Measurements from ENCODE around the gene TC2N.

TC2N gene

GRCh38 chr14:91885839-91886238, 18.5 kb upstream of the TC2N start:
- ChIA-PET CTCF (no interaction called here), POLR2A (no interaction called here)
- no peak for TF ChIP-seq FOXK2 (IDR thresholded peaks at IDR 0.05)
- no peak for TF ChIP-seq BHLHE40 (IDR thresholded peaks at IDR 0.05; ENCODE audit: borderline replicate concordance)
- no peak for TF ChIP-seq LEF1 (IDR thresholded peaks at IDR 0.05; ENCODE audit: borderline replicate concordance)
- TF ChIP-seq TARDBP (IDR thresholded peaks at IDR 0.05) = no peak
- no peak for TF ChIP-seq ARNT (IDR thresholded peaks at IDR 0.05)
- no peak for TF ChIP-seq L3MBTL2 (conservative IDR thresholded peaks at IDR 0.05)
- TF ChIP-seq FOXM1 (IDR thresholded peaks at IDR 0.05; ENCODE audit: borderline replicate concordance) = no peak
- TF ChIP-seq SP1 (IDR thresholded peaks at IDR 0.05) = no peak
- no peak for DNase-seq (ENCODE audit: extremely low spot score)

GRCh38 chr14:91885113-91885712, 17.9 kb upstream of the TC2N start:
- POLR2A ChIA-PET = no interaction called here
- CTCF ChIA-PET = no interaction called here
- TF ChIP-seq TARDBP (IDR thresholded peaks at IDR 0.05) (no peak), L3MBTL2 (conservative IDR thresholded peaks at IDR 0.05) (no peak), FOXK2 (IDR thresholded peaks at IDR 0.05) (no peak), CTBP1 (IDR thresholded peaks at IDR 0.05; ENCODE audit: borderline replicate concordance) (no peak), SUZ12 (IDR thresholded peaks at IDR 0.05) (no peak), ZNF384 (IDR thresholded peaks at IDR 0.05) (no peak), SP1 (IDR thresholded peaks at IDR 0.05) (no peak), FOXM1 (IDR thresholded peaks at IDR 0.05; ENCODE audit: borderline replicate concordance) (no peak), FOXA1 (IDR thresholded peaks at IDR 0.05) (no peak), ELF4 (IDR thresholded peaks at IDR 0.05) (no peak)
- no peak for DNase-seq (ENCODE audit: extremely low spot score)

- no peak for DNase-seq (ENCODE audit: extremely low spot score)
- ChIA-PET POLR2A (no interaction called here), CTCF (no interaction called here)
- TF ChIP-seq L3MBTL2 (conservative IDR thresholded peaks at IDR 0.05) (no peak), FOXK2 (IDR thresholded peaks at IDR 0.05) (no peak)
Measured at GRCh38 chr14:91884664-91885063, 17.3 kb upstream of the TC2N start.

GRCh38 chr14:91883753-91884152, 16.4 kb upstream of the TC2N start:
- no peak for TF ChIP-seq L3MBTL2 (conservative IDR thresholded peaks at IDR 0.05)
- TF ChIP-seq CTBP1 (IDR thresholded peaks at IDR 0.05; ENCODE audit: borderline replicate concordance) = no peak
- CTCF ChIA-PET = interaction anchor here (1.4 kb wide), 1 partner anchor 10 kb away, joined by 3 read pairs; no protein-coding TSS in a partner anchor
- POLR2A ChIA-PET = no interaction called here
- DNase-seq (ENCODE audit: extremely low spot score) = no peak

- TF ChIP-seq FOXA1 (IDR thresholded peaks at IDR 0.05) = no peak
- ChIA-PET POLR2A (no interaction called here), CTCF (interaction anchor here (0.6 to 1.4 kb wide), 2 partner anchors 11 to 34 kb away, joined by 3 read pairs; no protein-coding TSS in a partner anchor)
- DNase-seq (ENCODE audit: extremely low spot score) = no peak
Measured at GRCh38 chr14:91882776-91883175, 15.4 kb upstream of the TC2N start.

GRCh38 chr14:91882369-91882768, 15.0 kb upstream of the TC2N start:
- CTCF ChIA-PET = interaction anchor here (1.4 kb wide), 1 partner anchor 11 kb away, joined by 3 read pairs; no protein-coding TSS in a partner anchor
- DNase-seq (ENCODE audit: extremely low spot score) = no peak
- TF ChIP-seq ELF4 (IDR thresholded peaks at IDR 0.05) (no peak), PKNOX1 (IDR thresholded peaks at IDR 0.05) (no peak)
- POLR2A ChIA-PET = no interaction called here

- no peak for DNase-seq (ENCODE audit: extremely low spot score)
- CTCF ChIA-PET = no interaction called here
- TF ChIP-seq SUZ12 (IDR thresholded peaks at IDR 0.05) (no peak), FOXA1 (IDR thresholded peaks at IDR 0.05) (no peak), ELF4 (IDR thresholded peaks at IDR 0.05) (no peak), BHLHE40 (IDR thresholded peaks at IDR 0.05; ENCODE audit: borderline replicate concordance) (no peak), HDGF (IDR thresholded peaks at IDR 0.05; ENCODE audit: borderline replicate concordance) (no peak), ZNF384 (IDR thresholded peaks at IDR 0.05) (no peak), LEF1 (IDR thresholded peaks at IDR 0.05; ENCODE audit: borderline replicate concordance) (no peak), FOXM1 (IDR thresholded peaks at IDR 0.05; ENCODE audit: borderline replicate concordance) (no peak), FOXK2 (IDR thresholded peaks at IDR 0.05) (no peak), CTBP1 (IDR thresholded peaks at IDR 0.05; ENCODE audit: borderline replicate concordance) (no peak), L3MBTL2 (conservative IDR thresholded peaks at IDR 0.05) (no peak), PKNOX1 (IDR thresholded peaks at IDR 0.05) (no peak), ARNT (IDR thresholded peaks at IDR 0.05) (no peak)
- POLR2A ChIA-PET = no interaction called here
Measured at GRCh38 chr14:91879196-91879595, 11.9 kb upstream of the TC2N start.

GRCh38 chr14:91878274-91878673, 10.9 kb upstream of the TC2N start:
- POLR2A ChIA-PET = no interaction called here
- CTCF ChIA-PET = no interaction called here

More at GRCh38 chr14:91878274-91878673, 10.9 kb upstream of the TC2N start:
- DNase-seq (ENCODE audit: extremely low spot score) = no peak
- TF ChIP-seq LEF1 (IDR thresholded peaks at IDR 0.05; ENCODE audit: borderline replicate concordance) (no peak), PKNOX1 (IDR thresholded peaks at IDR 0.05) (no peak), ELF4 (IDR thresholded peaks at IDR 0.05) (no peak), L3MBTL2 (conservative IDR thresholded peaks at IDR 0.05) (no peak), FOXK2 (IDR thresholded peaks at IDR 0.05) (no peak), CTBP1 (IDR thresholded peaks at IDR 0.05; ENCODE audit: borderline replicate concordance) (no peak), FOXA1 (IDR thresholded peaks at IDR 0.05) (no peak), FOXM1 (IDR thresholded peaks at IDR 0.05; ENCODE audit: borderline replicate concordance) (no peak), NFRKB (IDR thresholded peaks at IDR 0.05) (no peak), BHLHE40 (IDR thresholded peaks at IDR 0.05; ENCODE audit: borderline replicate concordance) (no peak), ZNF384 (IDR thresholded peaks at IDR 0.05) (no peak), TARDBP (IDR thresholded peaks at IDR 0.05) (no peak), HDGF (IDR thresholded peaks at IDR 0.05; ENCODE audit: borderline replicate concordance) (no peak), SUZ12 (IDR thresholded peaks at IDR 0.05) (no peak), SP1 (IDR thresholded peaks at IDR 0.05) (no peak), ARNT (IDR thresholded peaks at IDR 0.05) (no peak)
